HEK293 (cell line): ENCODE data around the gene IRF6.

Experiments used
- CTCF ChIA-PET: fragments of 350-600 bp; formaldehyde crosslinking; extraction: SDS; loops from one replicate; lab custom pipeline; 2021; ENCODE audit warnings: antibody characterized with exemption; lab: Yijun Ruan, JAX
- POLR2A ChIA-PET: fragments of 300-600 bp; formaldehyde crosslinking; extraction: SDS; loops from one replicate; lab custom pipeline; 2020; ENCODE audit warnings: antibody characterized with exemption, inconsistent platforms; lab: Yijun Ruan, JAX
- H3K27ac ChIP-seq: fragments of 200-500 bp; sonication (Bioruptor generic); 2 replicates; pipeline ENCODE4 v1.5.1; 2014; ENCODE audit warnings: low read depth, low read length, control low read depth, inconsistent platforms; ENCODE audit errors: extremely low read depth
- H3K36me3 ChIP-seq, 2 experiments: fragments of 200-500 bp in 1 of 2; sonication (Bioruptor generic) in 1 of 2; 1 replicate in 1 of 2; 2 replicates in 1 of 2; pipeline ENCODE4 v1.5.1; 2014 to 2017; ENCODE audit warnings: inconsistent platforms in 2 of 2, low read length in 2 of 2; ENCODE audit not compliant: control insufficient read depth in 2 of 2, insufficient read depth in 1 of 2
- H3K4me1 ChIP-seq: fragments of 200-500 bp; sonication (Bioruptor generic); 2 replicates; pipeline ENCODE4 v1.5.1; 2014; ENCODE audit warnings: mild to moderate bottlenecking, low read length, inconsistent platforms; ENCODE audit not compliant: control insufficient read depth, insufficient read depth
- H3K4me3 ChIP-seq: 2 replicates; pipeline ENCODE4 v1.5.1; 2011; ENCODE audit warnings: low read depth, mild to moderate bottlenecking, control low read depth, low read length, moderate library complexity
- H3K9me3 ChIP-seq: fragments of 200-500 bp; sonication (Bioruptor generic); 2 replicates; pipeline ENCODE4 v1.5.1; 2014; ENCODE audit warnings: low read depth, low read length, inconsistent platforms; ENCODE audit not compliant: control insufficient read depth, insufficient read depth
- AEBP2 ChIP-seq: fragments of 450-650 bp; formaldehyde crosslinking; IDR thresholded peaks from 2 replicates; pipeline ENCODE4 v1.5.1; 2016; ENCODE audit warnings: missing biosample characterization, missing genetic modification characterization, borderline replicate concordance
- IKZF3 ChIP-seq: fragments of 450-650 bp; IDR thresholded peaks from 2 replicates; pipeline ENCODE4 v1.5.0; 2018; ENCODE audit warnings: missing biosample characterization, mild to moderate bottlenecking, missing genetic modification characterization, moderate library complexity
- KLF8 ChIP-seq: fragments of 450-650 bp; formaldehyde crosslinking; IDR thresholded peaks from 2 replicates; pipeline ENCODE4 v1.5.1; 2016; ENCODE audit warnings: missing biosample characterization, missing genetic modification characterization
- PRDM6 ChIP-seq: fragments of 450-650 bp; formaldehyde crosslinking; IDR thresholded peaks from 2 replicates; pipeline ENCODE4 v1.5.1; 2017; ENCODE audit warnings: missing biosample characterization, missing genetic modification characterization
- WT1 ChIP-seq: fragments of 450-650 bp; formaldehyde crosslinking; IDR thresholded peaks from 2 replicates; pipeline ENCODE4 v1.5.1; 2016; ENCODE audit warnings: missing biosample characterization, missing genetic modification characterization
- ZIC2 ChIP-seq: fragments of 450-650 bp; formaldehyde crosslinking; IDR thresholded peaks from 2 replicates; pipeline ENCODE4 v1.5.1; 2016; ENCODE audit warnings: missing biosample characterization, missing genetic modification characterization
- ZNF114 ChIP-seq: fragments of 450-650 bp; formaldehyde crosslinking; IDR thresholded peaks from 2 replicates; pipeline ENCODE4 v1.5.0; 2017; ENCODE audit warnings: missing biosample characterization, missing genetic modification characterization
- ZNF121 ChIP-seq: fragments of 450-650 bp; formaldehyde crosslinking; IDR thresholded peaks from 2 replicates; pipeline ENCODE4 v1.5.1; 2016; ENCODE audit warnings: missing biosample characterization, missing genetic modification characterization
- ZNF2 ChIP-seq: fragments of 450-650 bp; formaldehyde crosslinking; IDR thresholded peaks from 2 replicates; pipeline ENCODE4 v1.5.1; 2016; ENCODE audit warnings: missing biosample characterization, missing genetic modification characterization
- ZNF398 ChIP-seq: fragments of 450-650 bp; formaldehyde crosslinking; IDR thresholded peaks from 2 replicates; pipeline ENCODE4 v1.5.1; 2017; ENCODE audit warnings: missing biosample characterization, missing genetic modification characterization
- ZNF416 ChIP-seq: fragments of 450-650 bp; formaldehyde crosslinking; IDR thresholded peaks from 2 replicates; pipeline ENCODE4 v1.5.1; 2016; ENCODE audit warnings: missing biosample characterization, missing genetic modification characterization
- ZNF501 ChIP-seq: fragments of 450-650 bp; formaldehyde crosslinking; IDR thresholded peaks from 2 replicates; pipeline ENCODE4 v1.5.1; 2016; ENCODE audit warnings: missing biosample characterization, missing genetic modification characterization
- ZNF510 ChIP-seq: fragments of 450-650 bp; formaldehyde crosslinking; IDR thresholded peaks from 2 replicates; pipeline ENCODE4 v1.5.1; 2018; ENCODE audit warnings: mild to moderate bottlenecking, missing genetic modification characterization, missing biosample characterization; ENCODE audit not compliant: insufficient replicate concordance
- ZNF530 ChIP-seq: fragments of 450-650 bp; formaldehyde crosslinking; IDR thresholded peaks from 2 replicates; pipeline ENCODE4 v1.5.1; 2016; ENCODE audit warnings: low read depth, missing biosample characterization, missing genetic modification characterization
- ZNF544 ChIP-seq: fragments of 450-650 bp; formaldehyde crosslinking; IDR thresholded peaks from 2 replicates; pipeline ENCODE4 v1.5.0; 2017; ENCODE audit warnings: missing biosample characterization, missing genetic modification characterization
- ZNF561 ChIP-seq: fragments of 450-650 bp; IDR thresholded peaks from 2 replicates; pipeline ENCODE4 v1.5.1; 2018; ENCODE audit warnings: missing biosample characterization, missing genetic modification characterization, borderline replicate concordance
- ZNF621 ChIP-seq: fragments of 450-650 bp; formaldehyde crosslinking; IDR thresholded peaks from 2 replicates; pipeline ENCODE4 v1.5.1; 2017; ENCODE audit warnings: missing biosample characterization, missing genetic modification characterization
- ZNF747 ChIP-seq: fragments of 450-650 bp; formaldehyde crosslinking; IDR thresholded peaks from 2 replicates; pipeline ENCODE4 v1.5.1; 2016; ENCODE audit warnings: missing biosample characterization, missing genetic modification characterization
- ZNF776 ChIP-seq: fragments of 450-650 bp; formaldehyde crosslinking; IDR thresholded peaks from 2 replicates; pipeline ENCODE4 v1.5.0; 2017; ENCODE audit warnings: missing biosample characterization, missing genetic modification characterization, borderline replicate concordance
- ZSCAN18 ChIP-seq: fragments of 450-650 bp; formaldehyde crosslinking; IDR thresholded peaks from 2 replicates; pipeline ENCODE4 v1.5.1; 2016; ENCODE audit warnings: missing biosample characterization, missing genetic modification characterization
- ZSCAN23 ChIP-seq: fragments of 450-650 bp; formaldehyde crosslinking; IDR thresholded peaks from 2 replicates; pipeline ENCODE4 v1.5.1; 2016; ENCODE audit warnings: missing biosample characterization, missing genetic modification characterization
- ZXDB ChIP-seq: fragments of 450-650 bp; formaldehyde crosslinking; IDR thresholded peaks from 2 replicates; pipeline ENCODE4 v1.5.1; 2016; ENCODE audit warnings: missing biosample characterization, missing genetic modification characterization

Gene IRF6

DNA sequence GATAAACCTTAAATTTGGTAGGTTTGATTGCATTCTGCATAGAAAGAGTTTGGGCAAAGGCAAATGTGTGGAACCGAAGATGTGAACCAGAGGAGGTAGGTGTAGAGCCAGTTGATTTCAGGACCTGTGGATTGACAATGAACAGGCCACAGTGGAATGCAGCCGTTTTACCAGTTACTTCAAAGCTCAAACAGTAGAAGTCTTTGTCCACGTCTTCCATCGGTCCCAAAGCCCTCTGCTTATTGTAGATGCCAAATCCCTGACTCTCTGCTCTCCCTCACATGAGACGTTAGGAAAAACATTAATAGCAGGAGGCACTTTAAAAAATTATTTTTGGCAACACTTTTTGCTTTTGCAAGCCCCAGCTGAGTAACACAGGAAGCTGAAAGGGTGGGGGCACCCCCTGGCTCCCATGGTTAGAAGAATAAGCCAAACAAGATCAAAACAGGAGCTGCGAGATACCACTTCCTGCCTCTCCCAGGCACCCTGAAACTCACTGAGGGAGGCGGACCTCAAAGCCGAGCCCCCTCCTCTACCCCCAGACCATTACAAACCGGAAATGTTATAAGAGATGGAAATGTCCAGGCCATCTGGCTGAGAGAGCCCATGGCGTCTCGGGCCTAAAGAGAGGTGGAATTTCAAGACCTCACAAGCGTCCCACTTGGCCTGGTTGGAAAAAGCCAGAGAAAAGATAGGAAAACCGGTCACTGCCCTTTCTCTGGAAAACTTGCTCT, 36.6 kb downstream of the IRF6 start:
- H3K9me3 ChIP-seq, result no peaks in the 10 kb centered on the region
- no peak overlapping the region for H3K27ac ChIP-seq
- TF ChIP-seq ZSCAN23 (tag by site-specific recombination) (no peak), WT1 (tag by site-specific recombination) (no peak), ZNF114 (tag by site-specific recombination) (no peak), PRDM6 (tag by site-specific recombination) (no peak), AEBP2 (no peak), ZNF561 (tag by site-specific recombination) (no peak), ZNF510 (no peak), ZNF776 (tag by site-specific recombination) (no peak)
- TF ChIP-seq, all 188 proteins: peak for 0
- Histone ChIP-seq H3K4me1 (no peaks in the 10 kb centered on the region), H3K36me3 (no peaks in the 10 kb centered on the region), H3K4me3 (no peak overlapping the region)
- CTCF ChIA-PET, result interaction anchor here (0.6 kb wide), 1 partner anchor 79 kb away, joined by 3 read pairs; no protein-coding TSS in a partner anchor
- POLR2A ChIA-PET, result no interaction called here

DNA sequence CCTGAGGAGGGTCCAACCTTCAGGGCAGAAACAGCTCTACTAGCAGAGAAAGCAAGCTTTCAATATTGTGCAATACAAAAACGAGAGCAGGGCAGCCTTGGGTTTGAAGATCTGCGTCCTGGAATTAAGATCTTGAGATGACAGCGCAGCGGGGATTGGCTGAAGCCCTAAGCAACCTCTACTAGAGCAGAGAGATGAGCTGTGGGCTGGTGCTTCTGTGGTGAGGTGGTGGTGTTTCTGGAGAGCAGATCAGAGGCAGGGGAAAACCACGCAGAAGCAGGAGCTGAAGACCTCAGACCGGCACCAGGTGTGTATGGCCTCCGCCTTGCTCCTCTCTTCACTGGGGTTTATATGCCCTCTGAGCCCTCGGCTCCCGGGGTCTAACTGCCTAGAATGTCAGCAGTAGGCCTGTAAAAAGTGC, 37.6 kb downstream of the IRF6 start:
- Histone ChIP-seq H3K9me3 (no peaks in the 10 kb centered on the region), H3K36me3 (no peaks in the 10 kb centered on the region), H3K4me3 (no peak overlapping the region), H3K27ac (no peak overlapping the region), H3K4me1 (no peaks in the 10 kb centered on the region)
- TF ChIP-seq ZNF2 (tag by site-specific recombination) (no peak), ZIC2 (tag by site-specific recombination) (no peak), ZNF621 (tag by site-specific recombination) (no peak), ZNF544 (tag by site-specific recombination) (no peak), ZNF747 (tag by site-specific recombination) (no peak), IKZF3 (tag by site-specific recombination) (no peak), ZSCAN18 (tag by site-specific recombination) (no peak), ZNF416 (tag by site-specific recombination) (no peak), ZNF530 (tag by site-specific recombination) (no peak), ZXDB (no peak), ZNF398 (tag by site-specific recombination) (no peak), ZNF121 (tag by site-specific recombination) (no peak), KLF8 (tag by site-specific recombination) (no peak), ZNF501 (tag by site-specific recombination) (no peak)
- ChIA-PET POLR2A (interaction anchor here (1.0 kb wide), 1 partner anchor 16 kb away, joined by 6 read pairs; the partner anchor contains the start of gene C1orf74), CTCF (interaction anchor here (1.1 kb wide), 1 partner anchor 20 kb away, joined by 4 read pairs; no protein-coding TSS in a partner anchor)
